GM19468 (cell line): ENCODE results near the gene COL9A2.

Source experiments
- ATAC-seq: cut with Tn5 transposase; IDR thresholded peaks from one replicate; pipeline ENCODE4 v1.9.1; 2021; ENCODE audit warnings: mild to moderate bottlenecking, moderate library complexity, moderate number of reproducible peaks; ENCODE audit not compliant: unreplicated experiment; ENCODE audit errors: extremely low read depth

Gene COL9A2

DNA sequence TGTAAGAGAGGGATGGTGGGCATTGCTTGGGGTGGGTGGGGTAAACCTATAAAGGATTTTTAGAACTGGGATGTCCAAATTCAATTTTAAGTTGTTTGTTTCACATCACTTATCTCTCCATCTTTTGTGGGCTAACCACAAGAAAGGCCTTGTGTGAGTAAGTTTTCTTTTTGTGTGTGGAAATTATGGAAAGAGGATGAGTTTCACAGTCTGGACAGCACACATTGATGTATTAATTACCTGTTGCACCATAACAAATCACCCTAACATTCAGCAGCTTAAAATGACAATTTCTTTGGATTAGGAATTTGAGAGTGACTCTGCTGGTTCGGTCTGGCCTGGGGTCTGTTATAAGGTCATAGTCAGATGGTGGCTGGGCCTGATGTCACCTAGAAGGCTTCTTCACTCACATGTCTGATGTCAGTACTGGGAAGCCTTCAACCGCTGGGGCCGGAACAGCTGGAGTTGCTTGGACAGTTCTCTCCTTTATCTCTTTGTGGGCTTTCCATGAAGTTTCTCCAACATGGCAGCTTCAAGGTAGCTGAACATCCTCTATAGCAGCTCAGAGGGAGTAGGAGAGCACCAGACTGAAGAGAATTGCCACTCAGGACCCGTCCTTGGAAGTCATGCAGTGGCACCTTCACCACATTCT is 2.0 kb upstream of the COL9A2 start:
- no peak for ATAC-seq

DNA sequence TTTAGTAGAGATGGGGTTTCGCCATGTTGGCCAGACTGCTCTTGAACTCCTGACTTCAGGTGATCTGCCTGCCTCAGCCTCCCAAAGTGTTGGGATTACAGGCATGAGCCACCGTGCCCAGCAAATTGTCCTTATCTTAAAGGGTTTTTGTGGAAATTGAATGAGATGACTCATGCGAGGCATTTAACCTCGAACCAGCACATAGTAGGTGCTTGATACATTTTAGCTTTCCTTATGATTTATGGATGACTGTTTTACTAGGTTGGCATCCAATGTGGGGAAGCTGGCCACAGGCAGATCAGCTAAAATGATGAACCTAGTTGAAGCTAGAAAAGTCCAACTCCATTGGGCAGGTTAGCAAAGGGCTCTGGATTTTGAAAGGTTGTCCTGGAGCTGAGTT is 1.4 kb upstream of the COL9A2 start:
- ATAC-seq = no peak

DNA sequence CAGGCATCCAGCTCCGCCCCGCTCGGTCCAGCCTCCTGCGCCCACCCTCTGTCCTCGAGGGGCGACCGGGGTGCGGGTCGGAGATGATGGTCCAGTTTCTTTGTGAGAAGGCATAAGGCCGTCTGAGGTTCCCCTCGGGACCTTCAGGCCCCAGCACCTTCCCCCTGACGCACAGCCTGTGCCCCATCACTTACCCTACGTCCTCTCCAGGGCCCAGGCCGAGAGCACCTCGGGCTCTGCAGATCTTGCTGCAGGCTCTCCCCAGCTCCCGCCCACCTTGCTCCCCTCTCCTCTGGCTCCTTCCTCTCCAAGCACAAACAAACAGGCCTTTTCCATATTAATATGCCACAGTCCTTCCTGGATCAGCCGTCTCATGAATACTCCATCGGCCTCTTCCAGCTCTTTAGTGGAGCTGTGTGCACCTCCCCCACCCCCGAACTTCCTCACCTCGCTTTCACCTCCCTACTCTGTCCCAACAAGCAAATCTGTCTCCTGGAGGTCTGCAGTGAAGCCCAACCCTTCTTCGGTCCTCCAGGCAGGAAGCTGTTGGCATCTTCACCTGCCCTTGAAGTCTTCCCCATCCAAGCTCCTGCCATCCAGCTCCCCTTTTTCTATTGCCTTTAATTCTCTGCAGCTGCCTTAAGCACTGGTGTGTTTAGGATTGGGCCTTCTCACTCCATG is 448 bp upstream of the COL9A2 start:
- no peak for ATAC-seq

DNA sequence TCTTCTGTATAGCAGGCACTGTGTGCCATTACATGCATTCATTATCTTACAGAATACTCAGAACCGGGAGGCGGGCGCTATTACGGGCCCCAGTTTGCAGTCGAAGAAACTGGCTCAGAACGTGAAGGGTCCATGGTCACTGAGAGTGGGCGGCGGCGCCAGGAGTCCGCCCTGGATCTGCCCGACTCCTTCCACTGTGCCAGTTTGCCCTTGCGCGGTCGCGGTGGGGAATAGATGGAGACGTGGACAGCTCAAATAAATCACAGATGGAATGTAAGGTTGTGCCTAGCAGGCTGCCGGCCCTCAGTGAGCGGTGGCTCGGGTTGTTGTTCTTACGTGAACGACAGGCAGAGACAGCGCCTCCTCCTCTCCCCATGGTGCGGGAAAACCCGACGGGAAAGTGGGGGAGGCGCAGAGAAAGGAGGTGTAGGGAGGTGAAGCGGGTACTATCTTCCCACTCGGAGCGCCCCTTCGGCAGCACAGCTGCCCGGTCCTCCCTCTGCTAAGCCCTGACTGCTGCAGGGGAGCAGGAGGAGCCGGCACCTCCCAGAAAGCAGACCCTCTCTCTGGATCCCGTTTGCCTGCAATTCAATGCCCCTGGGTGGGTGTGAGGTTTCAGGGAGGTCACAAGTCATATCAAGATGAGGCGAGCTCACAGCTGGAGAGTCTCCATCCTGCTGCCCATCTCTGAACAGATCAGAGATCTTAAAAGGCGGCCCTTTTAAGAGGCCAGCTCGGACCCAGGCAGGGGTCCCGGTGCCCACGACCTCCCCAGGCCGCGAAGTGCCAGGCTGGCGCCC is 1.1 kb downstream of the COL9A2 start:
- ATAC-seq = no peak

DNA sequence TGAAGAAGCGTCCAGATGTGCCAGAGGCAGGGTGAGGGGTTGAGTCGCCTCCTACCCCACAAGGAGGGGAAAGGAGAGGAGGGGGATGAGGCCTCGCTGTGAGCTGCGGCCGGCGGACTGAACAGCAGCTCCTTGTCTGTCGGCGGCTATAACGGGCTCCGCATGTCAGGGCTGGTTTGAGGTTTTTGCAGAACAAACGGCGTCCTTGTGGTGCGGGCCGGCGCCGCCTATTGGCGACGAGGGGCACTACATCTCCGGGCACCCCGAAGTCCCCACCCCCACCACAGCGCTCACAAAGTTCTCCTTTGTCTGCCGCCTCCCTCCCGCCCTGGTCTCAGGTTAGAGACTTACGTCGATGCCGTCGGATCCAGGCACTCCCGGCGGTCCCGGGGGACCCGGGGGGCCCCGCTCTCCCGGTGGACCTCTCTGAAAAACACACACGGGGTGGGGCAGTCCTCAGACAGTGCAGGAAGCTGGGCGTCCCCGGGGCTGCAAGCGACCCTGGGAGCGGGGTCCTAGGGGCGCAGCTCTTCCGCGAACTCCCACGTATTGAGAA is 1.8 kb downstream of the COL9A2 start:
- ATAC-seq = no peak

DNA sequence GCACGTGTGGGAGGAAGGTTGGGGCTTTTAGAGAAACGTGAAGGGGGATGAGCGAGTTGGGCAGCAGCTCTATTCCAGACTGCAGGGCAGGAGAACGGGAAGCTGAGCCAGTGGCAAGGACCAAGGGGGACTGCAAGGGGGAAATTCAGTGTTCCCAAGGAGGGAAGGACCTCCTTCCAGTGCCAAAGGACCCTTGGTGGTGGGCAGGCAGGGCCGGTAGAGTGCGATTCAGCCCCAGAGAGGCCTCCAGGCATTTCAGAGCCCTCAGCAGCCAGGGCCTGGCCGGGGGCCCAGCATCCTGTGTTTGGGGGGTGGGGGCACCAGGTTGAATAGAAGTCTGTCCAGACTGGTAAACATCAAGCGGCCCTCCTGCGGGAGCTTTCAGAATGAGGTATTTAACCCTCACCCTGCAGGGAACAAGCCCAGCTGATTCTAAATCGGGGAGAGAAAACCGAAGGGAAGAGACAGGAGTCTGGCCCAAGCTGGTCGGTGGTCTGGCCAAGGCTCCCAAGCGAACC is 2.3 kb downstream of the COL9A2 start:
- ATAC-seq = no peak

DNA sequence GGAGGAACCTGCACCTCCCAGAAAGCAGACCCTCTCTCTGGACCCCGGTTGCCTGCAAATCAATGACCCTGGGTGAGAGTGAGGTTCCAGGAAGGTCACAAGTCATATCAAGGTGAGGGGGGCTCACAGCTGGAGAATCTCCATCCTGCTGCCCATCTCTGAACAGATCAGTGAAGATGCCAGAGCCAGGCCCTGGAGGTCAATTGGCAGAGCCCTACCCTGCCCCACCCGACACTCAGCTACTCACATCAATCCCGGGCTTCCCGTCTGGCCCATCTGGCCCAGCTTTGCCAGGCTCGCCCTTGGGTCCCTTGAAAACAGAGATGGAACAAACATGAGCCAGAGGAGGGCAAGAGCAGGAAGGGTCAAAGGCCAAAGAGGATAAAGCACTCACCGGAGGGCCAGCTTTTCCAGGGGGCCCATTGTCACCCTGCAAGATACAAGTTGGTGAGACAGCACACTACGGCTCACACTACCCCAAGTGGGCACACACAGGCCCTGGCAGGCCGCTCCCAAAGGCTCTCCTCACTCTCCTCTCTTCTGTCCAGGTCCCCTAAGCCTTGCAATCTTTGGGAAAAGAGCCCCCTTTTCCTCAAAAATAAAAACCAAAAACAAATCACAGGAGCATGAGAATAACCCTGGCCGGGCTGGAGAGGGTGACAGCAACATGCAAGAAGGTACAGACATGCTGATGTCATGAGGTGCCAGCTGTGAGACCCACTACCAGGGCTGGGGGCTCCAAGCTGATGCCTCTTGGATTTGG is 2.9 kb downstream of the COL9A2 start:
- no peak for ATAC-seq

DNA sequence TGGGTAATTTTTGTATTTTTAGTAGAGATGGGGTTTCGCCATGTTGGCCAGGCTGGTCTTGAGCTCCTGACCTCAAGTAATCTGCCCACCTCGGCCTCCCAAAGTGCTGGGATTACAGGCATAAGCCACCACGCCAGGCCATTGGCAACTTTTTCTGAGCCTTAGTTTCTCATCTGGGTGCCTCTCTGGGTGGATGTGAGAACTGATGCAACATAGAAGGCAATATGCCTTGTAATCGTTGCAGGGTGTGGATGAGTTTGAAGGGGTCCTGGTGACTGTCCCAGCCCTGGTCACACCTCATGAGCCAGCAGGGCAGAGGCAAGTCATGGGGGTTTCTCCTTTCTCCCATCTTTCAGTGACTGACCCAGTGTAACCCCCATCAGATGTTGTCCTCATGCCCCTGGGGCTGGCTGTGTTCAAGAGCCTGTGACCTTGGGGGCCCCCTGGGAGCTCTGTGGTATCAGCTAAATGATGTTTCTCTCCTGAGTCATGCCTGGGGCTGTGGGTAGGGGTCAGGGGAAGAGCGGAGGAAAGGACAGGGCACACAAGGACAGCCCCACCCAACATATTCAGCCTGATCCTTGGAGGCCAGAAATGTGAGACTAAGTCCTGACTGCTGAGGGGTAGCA is 3.6 kb downstream of the COL9A2 start:
- ATAC-seq = no peak

DNA sequence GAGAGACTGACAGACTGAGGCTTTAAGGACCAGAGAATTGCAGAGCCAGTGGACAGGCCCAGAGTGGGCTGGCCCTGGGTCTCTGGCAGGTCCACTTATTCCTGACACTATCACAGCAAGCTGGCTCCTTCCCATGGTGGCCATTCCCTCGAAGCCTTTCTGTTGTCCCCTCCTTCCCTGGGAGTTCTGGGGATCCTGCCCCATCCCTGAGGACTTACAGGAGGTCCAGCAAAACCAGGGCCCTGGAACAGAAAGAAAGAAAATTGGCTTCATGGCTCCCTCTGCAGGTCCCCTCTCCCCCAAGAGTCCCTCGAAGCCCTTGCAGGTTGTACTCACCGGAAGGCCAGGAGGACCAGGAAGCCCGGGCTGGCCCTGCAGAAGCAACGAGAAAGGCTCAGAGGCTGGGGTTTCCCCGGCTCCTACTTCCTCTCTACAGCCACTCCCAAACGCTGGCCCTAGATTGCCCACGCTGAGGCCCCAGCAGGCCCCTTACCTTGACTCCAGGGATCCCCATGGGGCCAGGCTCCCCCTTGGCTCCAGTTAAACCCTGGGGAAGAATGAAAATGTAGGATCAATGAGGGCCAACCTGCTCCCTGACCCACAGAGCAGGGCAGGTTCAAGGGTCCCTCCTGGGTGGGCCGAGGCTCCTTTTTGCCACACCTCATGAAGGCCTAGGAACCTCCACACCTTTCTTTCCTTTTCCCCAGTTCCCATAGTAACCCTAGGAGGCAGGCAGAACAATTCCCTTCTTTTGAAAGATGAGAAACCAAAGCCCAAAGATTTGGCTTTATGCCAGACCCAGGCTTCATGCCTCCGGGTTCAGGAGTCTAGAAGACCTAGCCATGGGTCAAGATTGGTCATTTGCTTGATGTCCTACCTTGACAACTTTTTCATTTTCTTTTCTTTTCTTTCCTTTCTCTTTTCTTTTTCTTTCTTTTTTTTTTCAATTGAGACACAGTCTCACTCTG is 4.6 kb downstream of the COL9A2 start:
- ATAC-seq = no peak

DNA sequence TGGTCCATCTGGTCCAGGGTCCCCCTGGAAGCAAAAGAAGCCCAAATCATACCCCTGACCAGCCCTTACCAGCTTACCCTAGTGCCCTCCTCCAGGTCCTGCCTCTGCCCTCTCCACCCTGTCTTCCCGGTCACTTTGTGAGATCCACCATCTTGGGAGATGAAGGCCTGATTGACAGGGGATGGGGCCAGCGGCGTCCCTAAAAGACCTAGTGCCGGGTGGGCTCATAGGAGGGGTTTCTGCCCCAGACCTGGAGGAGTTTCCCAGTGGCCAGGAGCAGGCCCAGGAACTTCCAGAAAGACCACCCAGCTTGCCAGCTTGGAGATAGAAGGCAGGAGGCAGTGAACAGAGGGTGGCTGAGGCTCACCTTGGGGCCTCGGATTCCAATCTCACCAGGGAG is 5.4 kb downstream of the COL9A2 start:
- ATAC-seq = no peak

DNA sequence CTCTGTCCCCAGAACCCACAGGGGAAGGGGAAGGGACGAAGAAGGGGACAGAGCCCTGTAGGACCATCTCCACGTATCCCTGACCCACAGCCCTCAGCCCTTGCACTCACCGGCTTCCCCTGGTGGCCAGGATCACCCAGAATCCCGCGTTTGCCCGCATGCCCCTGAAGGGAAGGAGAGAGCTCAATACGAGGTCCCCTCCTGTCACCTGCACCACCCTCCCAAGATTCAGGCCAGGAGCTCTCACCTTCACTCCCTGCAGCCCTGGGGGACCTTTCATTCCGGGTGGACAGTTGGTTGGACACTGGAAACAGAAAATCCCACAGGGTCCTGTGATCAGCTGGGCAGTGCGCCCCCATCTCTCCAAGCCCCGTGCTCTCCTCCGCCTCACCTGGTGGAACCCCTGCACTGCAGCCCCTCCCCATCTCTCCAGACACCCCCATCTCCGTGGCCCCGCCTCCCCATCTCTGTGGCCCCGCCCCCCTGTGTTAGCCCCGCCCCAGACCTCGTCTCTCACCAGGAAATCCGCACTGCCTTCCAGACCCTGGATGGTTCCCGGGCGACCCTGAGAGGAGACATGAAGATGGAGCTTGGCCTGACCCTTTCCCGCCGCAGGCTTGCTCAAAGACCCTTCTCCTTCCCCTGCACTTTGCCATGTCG is 6.0 kb downstream of the COL9A2 start:
- no peak for ATAC-seq

DNA sequence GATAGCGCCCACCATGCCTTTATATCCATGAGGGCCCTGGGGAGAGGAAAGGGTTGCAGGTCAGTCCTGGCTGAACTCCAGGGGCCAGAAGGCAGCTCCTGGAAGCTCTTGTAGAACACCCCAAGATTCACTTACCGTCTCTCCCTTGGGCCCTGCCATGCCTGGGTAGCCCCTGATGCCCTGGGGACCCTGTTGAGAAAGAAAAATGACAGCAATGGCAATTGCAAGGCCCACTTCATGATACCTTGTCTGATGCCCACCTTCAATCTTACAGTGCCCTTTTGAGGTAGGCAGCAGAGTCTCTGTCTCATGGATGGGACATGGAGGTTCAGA is 7.0 kb downstream of the COL9A2 start:
- no peak for ATAC-seq

DNA sequence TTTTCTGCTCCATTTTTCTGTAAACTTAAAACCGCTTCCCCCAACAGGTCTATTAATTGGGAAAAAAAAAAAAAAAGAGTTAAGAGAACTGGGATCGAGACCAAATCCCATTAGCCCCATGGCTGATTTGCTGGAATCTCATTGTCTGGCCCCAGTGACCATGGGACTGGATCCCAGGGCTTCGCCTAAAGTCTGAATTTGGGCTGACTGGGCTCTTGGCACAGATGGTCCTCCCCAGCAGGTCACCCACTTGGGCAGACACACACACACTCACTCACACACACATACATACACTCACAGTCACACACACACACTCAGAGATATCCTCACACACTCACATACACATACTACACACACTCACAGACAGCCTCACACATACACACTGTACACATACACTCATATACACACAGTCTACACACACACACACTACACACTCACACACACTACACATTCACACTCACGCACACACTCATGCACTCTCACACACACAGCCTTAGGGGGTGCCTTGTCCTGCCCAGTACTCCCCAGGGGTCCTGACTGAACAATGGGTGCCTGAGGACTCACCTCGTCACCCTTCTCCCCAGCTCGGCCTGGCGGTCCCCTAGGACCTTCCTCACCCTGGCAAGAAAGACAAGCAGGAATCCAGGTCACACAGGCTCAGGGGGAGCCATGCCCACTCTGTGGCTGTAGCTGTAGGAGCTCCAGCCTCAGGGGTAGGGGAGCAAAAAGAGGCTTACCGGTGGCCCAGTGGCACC is 7.5 kb downstream of the COL9A2 start:
- ATAC-seq = no peak

DNA sequence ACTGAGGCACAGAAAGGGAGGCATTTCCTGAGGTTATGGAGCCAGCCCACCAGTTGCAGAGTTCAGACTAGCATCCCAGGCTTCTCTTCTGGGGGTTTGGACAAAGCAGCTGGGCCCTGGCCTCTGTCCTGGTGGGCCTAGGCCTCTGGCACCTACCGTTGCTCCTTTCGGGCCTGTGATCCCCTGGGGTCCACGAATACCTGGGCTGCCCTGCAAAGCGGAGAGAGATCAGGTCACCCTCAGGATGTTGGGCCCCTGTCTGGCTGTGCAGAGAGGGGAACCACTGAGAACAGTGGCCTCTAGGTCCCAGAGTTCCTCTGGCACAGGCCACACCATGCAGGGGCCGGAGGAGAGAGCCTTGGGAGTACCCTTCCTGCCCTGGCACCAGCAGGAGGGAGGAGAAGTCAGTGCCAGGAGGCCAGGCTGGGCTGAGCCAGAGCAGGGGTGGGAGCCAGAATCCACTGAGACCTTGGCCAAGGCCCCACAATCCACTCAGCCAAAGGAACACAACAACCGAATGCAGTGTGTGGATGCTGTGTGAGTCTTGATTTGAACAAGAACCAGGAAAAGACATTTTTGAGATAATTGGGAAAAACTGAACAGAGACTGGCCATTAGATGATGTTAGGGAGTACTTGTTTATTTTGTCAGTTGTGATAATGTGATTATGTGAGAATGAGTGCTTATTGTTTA is 8.9 kb downstream of the COL9A2 start:
- no peak for ATAC-seq

DNA sequence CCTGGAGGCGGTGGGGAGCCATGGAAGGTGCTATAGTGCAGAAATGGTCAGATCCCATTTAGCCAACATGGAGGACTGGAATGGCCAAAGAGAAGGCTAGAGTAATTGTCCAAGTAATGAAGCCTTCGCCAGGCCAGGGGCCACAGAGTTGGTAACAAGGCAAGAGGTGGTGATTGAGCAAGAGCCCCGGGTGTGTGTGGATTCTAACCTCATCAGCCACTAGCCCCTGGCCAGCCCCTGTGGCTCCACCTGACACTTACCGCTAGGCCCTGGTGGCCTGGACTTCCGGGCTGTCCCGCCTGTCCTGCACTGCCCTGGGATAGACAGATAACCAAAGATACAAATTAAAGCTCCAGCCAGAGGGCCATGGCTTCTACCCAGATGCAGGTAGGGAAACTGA is 9.9 kb downstream of the COL9A2 start:
- no peak for ATAC-seq

DNA sequence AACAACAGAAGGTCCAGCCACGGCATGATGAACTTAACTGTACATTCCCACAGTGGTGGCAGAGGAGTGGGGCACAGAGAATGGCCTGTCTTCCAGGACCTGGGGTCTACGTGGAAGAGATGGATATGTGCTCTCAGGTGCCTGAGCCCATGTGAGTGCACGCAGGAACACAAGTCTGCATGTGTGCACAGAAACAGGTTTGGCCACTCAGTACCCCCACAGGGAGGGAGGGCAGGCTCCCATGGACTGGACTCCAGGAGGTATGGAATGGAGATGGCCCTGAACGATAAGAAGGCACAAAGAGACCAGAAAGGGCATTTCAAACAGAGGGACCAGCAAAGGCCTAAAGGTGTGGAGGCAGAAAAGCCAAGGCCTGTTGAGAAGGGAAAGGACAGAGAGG is 10.8 kb downstream of the COL9A2 start:
- no peak for ATAC-seq

DNA sequence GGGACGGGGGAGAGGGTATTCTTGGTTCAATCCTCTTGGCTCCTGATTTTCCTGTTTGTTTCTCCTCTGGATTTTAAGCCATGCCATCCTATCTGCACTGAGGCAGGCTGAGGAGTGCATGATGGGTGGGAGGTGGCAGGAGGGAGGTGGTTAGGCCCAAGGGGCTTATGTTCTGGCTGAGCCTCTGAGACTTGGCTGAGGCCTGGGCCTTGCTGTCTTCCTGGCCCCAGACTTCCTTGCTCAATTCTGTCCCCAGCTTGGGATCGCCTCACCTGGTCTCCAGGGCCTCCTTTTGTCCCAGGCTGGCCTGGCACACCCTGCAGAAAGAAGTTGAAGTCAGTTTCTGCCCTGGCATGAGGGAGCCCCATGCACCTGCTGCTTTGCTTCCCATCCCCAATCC is 11.2 kb downstream of the COL9A2 start:
- no peak for ATAC-seq
